Endothelial cell of umbilical vein (primary cell): Measurements from ENCODE around the gene SMC1B. TPM values are rescaled to one million over a fixed set of nuclear protein-coding genes. Genes with fewer than 3 reads are reported as not detected.

Experiments used
- BruUV-seq: library from RNA; stranded (reverse); fragments of 400-500 nt; replicated peaks from 2 replicates; lab custom pipeline; 2021; lab: Mats Ljungman, UMichigan
- CTCF ChIA-PET: fragments of 300-600, 350-600 bp; sonication (Branson Sonifier 250); formaldehyde crosslinking; loops from one replicate; lab custom pipeline; 2021; ENCODE audit warnings: antibody characterized with exemption, inconsistent platforms; lab: Charles Lee
- POLR2A ChIA-PET: fragments of 300-600, 350-600 bp; sonication (Branson Sonifier 250); formaldehyde crosslinking; loops from one replicate; lab custom pipeline; 2021; ENCODE audit warnings: antibody characterized with exemption, inconsistent platforms; lab: Charles Lee
- DNase-seq: peaks from one replicate; pipeline ENCODE4 v3.0.0-alpha.2; 2011; ENCODE audit warnings: low read depth, low spot score
- FAIRE-seq: peaks from 2 replicates; lab custom pipeline; 2011; peaks lifted over from hg19 to GRCh38; lab: Jason Lieb, UNC
- H2AFZ ChIP-seq: 2 replicates; pipeline ENCODE4 v1.6.0; 2012; ENCODE audit warnings: low read depth, low read length, control low read depth, inconsistent platforms
- H3K27ac ChIP-seq: 2 replicates; pipeline ENCODE4 v1.5.1; 2011; ENCODE audit warnings: low read depth, mild to moderate bottlenecking, control low read depth, low read length, moderate library complexity; ENCODE audit not compliant: insufficient read depth
- H3K27me3 ChIP-seq, 2 experiments: 2 replicates each; pipeline versions ENCODE4 v1.6.0 to v1.6.1; 2011; ENCODE audit warnings: low read length in 2 of 2, mixed read lengths in 1 of 2; ENCODE audit not compliant: control insufficient read depth in 2 of 2, insufficient read depth in 2 of 2
- H3K36me3 ChIP-seq, 2 experiments: 2 replicates in 1 of 2; 3 replicates in 1 of 2; pipeline ENCODE4 v1.5.1; 2011; ENCODE audit warnings: low read length in 2 of 2, mild to moderate bottlenecking in 1 of 2, moderate library complexity in 1 of 2; ENCODE audit not compliant: control insufficient read depth in 2 of 2, insufficient read depth in 2 of 2; ENCODE audit errors: extremely low read depth in 1 of 2
- H3K4me1 ChIP-seq: 3 replicates; pipeline ENCODE4 v1.5.1; 2011; ENCODE audit warnings: mild to moderate bottlenecking, low read length; ENCODE audit not compliant: control insufficient read depth, insufficient read depth; ENCODE audit errors: extremely low read depth
- H3K4me2 ChIP-seq: 2 replicates; pipeline ENCODE4 v1.6.1; 2011; ENCODE audit warnings: low read length, control low read depth, mixed read lengths; ENCODE audit not compliant: insufficient read depth
- H3K4me3 ChIP-seq, 3 experiments: fragments of 200-600 bp in 1 of 3; sonication (generic), shearing (Covaris generic) in 1 of 3; replicated peaks in 1 of 3; 2 replicates each; pipeline ENCODE4 v1.5.1; 2011 to 2016; ENCODE audit warnings: control low read depth in 3 of 3, low read length in 3 of 3, mild to moderate bottlenecking in 2 of 3, inconsistent platforms in 1 of 3, low read depth in 1 of 3, moderate library complexity in 1 of 3; ENCODE audit not compliant: insufficient read depth in 1 of 3
- H3K79me2 ChIP-seq: 2 replicates; pipeline ENCODE4 v1.6.0; 2012; ENCODE audit warnings: low read length, inconsistent platforms; ENCODE audit not compliant: control insufficient read depth, insufficient read depth
- H3K9ac ChIP-seq: replicated peaks from 2 replicates; pipeline ENCODE3; 2011; ENCODE audit warnings: low read length, control low read depth; ENCODE audit not compliant: insufficient read depth; ENCODE audit errors: extremely low read depth
- H3K9me1 ChIP-seq: replicated peaks from 3 replicates; pipeline ENCODE4 v1.6.0; 2011; ENCODE audit warnings: mild to moderate bottlenecking, low read length; ENCODE audit not compliant: control insufficient read depth, insufficient read depth; ENCODE audit errors: extremely low read depth
- H3K9me3 ChIP-seq: replicated peaks from 2 replicates; pipeline ENCODE4 v1.5.1; 2012; ENCODE audit warnings: low read length, inconsistent platforms; ENCODE audit not compliant: control insufficient read depth, insufficient read depth
- H4K20me1 ChIP-seq: replicated peaks from 2 replicates; pipeline ENCODE3; 2011; ENCODE audit warnings: mild to moderate bottlenecking, low read length; ENCODE audit not compliant: control insufficient read depth, insufficient read depth; ENCODE audit errors: extremely low read depth
- EZH2 ChIP-seq: IDR thresholded peaks from 2 replicates; pipeline ENCODE4 v1.6.1; 2012; ENCODE audit warnings: borderline replicate concordance, low read depth, mild to moderate bottlenecking, moderate library complexity, low read length, inconsistent platforms; ENCODE audit not compliant: severe bottlenecking
- FOS ChIP-seq: IDR thresholded peaks from 2 replicates; pipeline ENCODE4 v1.6.1; 2011; ENCODE audit warnings: mild to moderate bottlenecking, low read length, moderate library complexity, borderline replicate concordance; ENCODE audit not compliant: insufficient read depth
- GATA2 ChIP-seq: IDR thresholded peaks from 2 replicates; pipeline ENCODE4 v1.7.0; 2011; ENCODE audit warnings: low read depth, mild to moderate bottlenecking, moderate library complexity, mixed read lengths, low read length; ENCODE audit not compliant: insufficient read length, insufficient read depth
- JUN ChIP-seq: IDR thresholded peaks from 2 replicates; pipeline ENCODE4 v1.6.1; 2011; ENCODE audit warnings: borderline replicate concordance, low read depth; ENCODE audit not compliant: insufficient read length, insufficient read depth
- MYC ChIP-seq: IDR thresholded peaks from one replicate; pipeline ENCODE4 v1.6.1; 2011; ENCODE audit warnings: mild to moderate bottlenecking, low read depth, low read length
- POLR2A ChIP-seq: IDR thresholded peaks from 2 replicates; pipeline ENCODE4 v1.6.1; 2012; ENCODE audit warnings: low read depth, mild to moderate bottlenecking, control low read depth, low read length
- POLR2AphosphoS5 ChIP-seq: IDR thresholded peaks from 2 replicates; pipeline ENCODE4 v1.6.1; 2012; ENCODE audit warnings: low read depth, mild to moderate bottlenecking, control low read depth, low read length, moderate library complexity; ENCODE audit not compliant: insufficient read depth
- dilution Hi-C: fragments of 300-500 bp; cut with MboI; formaldehyde crosslinking; loops from one replicate; pipeline ENCODE4 v1.15.0; 2019; ENCODE audit warnings: low sequenced_read_pairs; ENCODE audit not compliant: extremely low pct_ligation_motif_present
- intact Hi-C: fragments of 100-400 bp; cut with micrococcal nuclease; formaldehyde crosslinking; loops from one replicate; pipeline ENCODE4 v1.10.0; 2022
- polyA plus RNA-seq, 4 experiments: library from polyadenylated mRNA; depleted of rRNA in 3 of 4; stranded (reverse) in 3 of 4; unstranded in 1 of 4; fragments of >200 nt; gene quantifications; 2 replicates each; pipeline versions ENCODE4 v1.2.1 to v1.2.3, GENCODE V29; 2011 to 2012; ENCODE audit warnings: missing spikeins in 1 of 4
- total RNA-seq: library from RNA; stranded (reverse); gene quantifications from 2 replicates; pipeline ENCODE4 v1.2.3, GENCODE V29; 2021
- TF ChIP-seq, protein P1 (sequence below), 2 donors: IDR thresholded peaks; 1 replicate in 1 of 2; 2 replicates in 1 of 2; pipeline ENCODE4 v1.5.1; 2011; ENCODE audit warnings: low read length in 2 of 2, mild to moderate bottlenecking in 2 of 2, moderate library complexity in 2 of 2, control low read depth in 1 of 2, inconsistent platforms in 1 of 2, low read depth in 1 of 2; ENCODE audit not compliant: insufficient read depth in 1 of 2; ENCODE audit errors: extremely low read depth in 1 of 2
- TF ChIP-seq, protein P2 (sequence below): IDR thresholded peaks from 2 replicates; pipeline ENCODE4 v1.6.1; 2011; ENCODE audit not compliant: insufficient read depth, insufficient read length

SMC1B gene
- total and polyA plus RNA-seq, 2 donors (not counting 3 experiments of a cell fraction or from before 2014, with no cell fraction given) = 0.07 TPM; not detected in 1

DNA sequence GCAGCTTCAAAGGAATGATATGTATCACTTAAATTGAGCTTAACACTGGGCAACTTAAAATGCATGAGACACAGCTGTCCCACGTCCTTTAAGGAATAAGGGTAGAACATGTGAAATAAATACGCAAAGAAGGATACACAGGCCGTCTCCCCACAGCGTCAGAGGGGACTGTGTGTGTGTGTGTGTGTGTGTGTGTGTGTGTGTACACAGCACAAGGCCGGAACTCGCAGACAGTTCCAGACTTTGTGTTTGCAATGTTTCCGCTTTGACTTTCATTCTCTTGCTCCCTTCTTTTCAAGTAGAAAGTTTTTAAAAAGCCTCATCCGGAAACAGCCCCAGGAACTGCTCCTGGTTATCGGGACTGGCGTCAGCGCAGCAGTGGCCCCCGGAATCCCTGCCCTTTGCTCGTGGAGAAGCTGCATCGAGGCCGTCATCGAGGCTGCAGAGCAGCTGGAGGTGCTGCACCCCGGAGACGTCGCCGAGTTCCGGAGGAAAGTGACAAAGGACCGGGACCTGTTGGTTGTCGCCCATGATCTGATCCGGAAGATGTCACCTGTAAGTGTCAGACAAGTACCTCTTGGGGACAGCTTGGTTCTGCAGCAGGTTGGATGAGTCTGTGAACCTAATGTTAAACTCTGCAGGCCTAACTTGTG, 90.4 kb downstream of the SMC1B start:
- Histone ChIP-seq H4K20me1 (no peaks in the 10 kb centered on the region), H3K9me3 (no peaks in the 10 kb centered on the region), H3K4me2 (no peak overlapping the region), H2AFZ (no peak overlapping the region), H3K9me1 (no peaks in the 10 kb centered on the region), H3K4me1 (peaks cover 14% of the 10 kb centered on the region), H3K36me3 (peaks cover 6 to 32% of the 10 kb centered on the region in 2 experiments), H3K27ac (no peak overlapping the region), H3K9ac (no peak overlapping the region), H3K27me3 (no peaks in the 10 kb centered on the region), H3K4me3 (no peak overlapping the region), H3K79me2 (peaks cover 31% of the 10 kb centered on the region)
- no TSS peak for BruUV-seq
- FAIRE-seq (no peak), DNase-seq (no peak)
- dilution Hi-C loops (no loop called here), intact Hi-C loops (no loop called here)
- CTCF ChIA-PET = interaction anchor here (2.4 kb wide), 1 partner anchor 13 kb away, joined by 9 read pairs; no protein-coding TSS in a partner anchor
- TF ChIP-seq POLR2A (no peak), FOS (no peak), MYC (no peak), EZH2 (no peak), JUN (no peak), POLR2AphosphoS5 (no peak), GATA2 (no peak)
- TF ChIP-seq, protein P1, sequence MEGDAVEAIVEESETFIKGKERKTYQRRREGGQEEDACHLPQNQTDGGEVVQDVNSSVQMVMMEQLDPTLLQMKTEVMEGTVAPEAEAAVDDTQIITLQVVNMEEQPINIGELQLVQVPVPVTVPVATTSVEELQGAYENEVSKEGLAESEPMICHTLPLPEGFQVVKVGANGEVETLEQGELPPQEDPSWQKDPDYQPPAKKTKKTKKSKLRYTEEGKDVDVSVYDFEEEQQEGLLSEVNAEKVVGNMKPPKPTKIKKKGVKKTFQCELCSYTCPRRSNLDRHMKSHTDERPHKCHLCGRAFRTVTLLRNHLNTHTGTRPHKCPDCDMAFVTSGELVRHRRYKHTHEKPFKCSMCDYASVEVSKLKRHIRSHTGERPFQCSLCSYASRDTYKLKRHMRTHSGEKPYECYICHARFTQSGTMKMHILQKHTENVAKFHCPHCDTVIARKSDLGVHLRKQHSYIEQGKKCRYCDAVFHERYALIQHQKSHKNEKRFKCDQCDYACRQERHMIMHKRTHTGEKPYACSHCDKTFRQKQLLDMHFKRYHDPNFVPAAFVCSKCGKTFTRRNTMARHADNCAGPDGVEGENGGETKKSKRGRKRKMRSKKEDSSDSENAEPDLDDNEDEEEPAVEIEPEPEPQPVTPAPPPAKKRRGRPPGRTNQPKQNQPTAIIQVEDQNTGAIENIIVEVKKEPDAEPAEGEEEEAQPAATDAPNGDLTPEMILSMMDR (IDR thresholded peaks at IDR 0.05; ENCODE audit: extremely low read depth in 1 of 2, insufficient read depth in 1 of 2, low read depth in 1 of 2, low read length in 2 of 2) = no peak
- TF ChIP-seq, protein P2, sequence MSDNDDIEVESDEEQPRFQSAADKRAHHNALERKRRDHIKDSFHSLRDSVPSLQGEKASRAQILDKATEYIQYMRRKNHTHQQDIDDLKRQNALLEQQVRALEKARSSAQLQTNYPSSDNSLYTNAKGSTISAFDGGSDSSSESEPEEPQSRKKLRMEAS = no peak
- POLR2A ChIA-PET = no interaction called here
